DND-41 (cell line): ENCODE data around the gene FRMPD4.

ENCODE experiments used
- ATAC-seq: fragments of 200-7000 bp; cut with Tn5 transposase; 3 replicates; pipeline ENCODE4 v1.9.1; 2021; ENCODE audit warnings: low read depth; ENCODE audit not compliant: insufficient read depth
- DNase-seq: peaks from one replicate; pipeline ENCODE4 v3.0.0-alpha.2; 2020
- H2AFZ ChIP-seq: 2 replicates; pipeline ENCODE4 v1.6.0; 2012; ENCODE audit warnings: low read depth, low read length
- H3K27ac ChIP-seq: 2 replicates; pipeline ENCODE4 v1.5.1; 2012; ENCODE audit warnings: low read length, inconsistent platforms
- H3K27me3 ChIP-seq: fragments of 200-600 bp; sonication (generic); 2 replicates; pipeline ENCODE4 v1.6.0; 2012; ENCODE audit warnings: low read length, mild to moderate bottlenecking, inconsistent platforms; ENCODE audit not compliant: insufficient read depth, poor library complexity
- H3K36me3 ChIP-seq: 2 replicates; pipeline ENCODE4 v1.5.1; 2012; ENCODE audit warnings: low read length, inconsistent platforms; ENCODE audit not compliant: insufficient read depth
- H3K4me1 ChIP-seq: 2 replicates; pipeline ENCODE4 v1.5.1; 2012; ENCODE audit warnings: mild to moderate bottlenecking, low read length; ENCODE audit not compliant: insufficient read depth
- H3K4me2 ChIP-seq: 2 replicates; pipeline ENCODE4 v1.6.0; 2012; ENCODE audit warnings: mild to moderate bottlenecking, moderate library complexity, low read length, inconsistent platforms; ENCODE audit not compliant: insufficient read depth
- H3K4me3 ChIP-seq, 2 experiments: fragments of 200-600 bp in 1 of 2; shearing (Covaris generic) in 1 of 2; 2 replicates each; pipeline ENCODE4 v1.5.1; 2012 to 2016; ENCODE audit warnings: inconsistent platforms in 2 of 2, low read length in 2 of 2, mild to moderate bottlenecking in 2 of 2, low read depth in 1 of 2, moderate library complexity in 1 of 2
- H3K79me2 ChIP-seq: 2 replicates; pipeline ENCODE4 v1.6.0; 2012; ENCODE audit warnings: low read length, inconsistent platforms; ENCODE audit not compliant: insufficient read depth
- H3K9ac ChIP-seq: 2 replicates; pipeline ENCODE4 v1.6.0; 2012; ENCODE audit warnings: low read depth, mild to moderate bottlenecking, inconsistent platforms, low read length, moderate library complexity
- H3K9me3 ChIP-seq: 2 replicates; pipeline ENCODE4 v1.5.1; 2012; ENCODE audit warnings: low read length, moderate library complexity, mild to moderate bottlenecking, inconsistent platforms; ENCODE audit not compliant: insufficient read depth, severe bottlenecking
- H4K20me1 ChIP-seq: 2 replicates; pipeline ENCODE4 v1.6.0; 2012; ENCODE audit warnings: low read length; ENCODE audit not compliant: insufficient read depth
- EZH2 ChIP-seq: IDR thresholded peaks from 3 replicates; pipeline ENCODE4 v1.6.1; 2012; ENCODE audit warnings: borderline replicate concordance, low read depth, mild to moderate bottlenecking, moderate library complexity, low read length, inconsistent platforms; ENCODE audit not compliant: severe bottlenecking
- TF ChIP-seq, protein P1 (sequence below): IDR thresholded peaks from 2 replicates; pipeline ENCODE4 v1.5.1; 2012; ENCODE audit warnings: borderline replicate concordance, low read length, moderate library complexity, mild to moderate bottlenecking; ENCODE audit not compliant: poor library complexity, severe bottlenecking; ENCODE audit errors: extremely low read depth

FRMPD4 gene

DNA sequence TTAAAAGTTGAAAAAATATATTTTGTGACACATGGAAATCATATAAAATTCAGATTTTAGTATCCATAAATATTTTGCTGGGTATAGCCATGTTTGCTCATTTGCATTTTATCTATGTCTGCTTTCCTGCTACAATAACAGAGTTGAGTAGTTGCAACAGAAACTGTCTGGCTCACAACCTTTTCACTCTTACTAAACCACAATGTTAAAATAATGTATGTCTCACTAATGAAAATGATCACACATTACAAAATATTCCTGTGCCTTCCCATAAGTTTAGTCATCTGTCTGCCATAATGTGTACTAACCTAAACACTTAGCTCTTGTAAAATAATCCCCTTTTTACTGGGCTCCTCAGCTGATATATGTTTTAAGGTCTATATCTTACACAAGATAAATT lies 479.0 kb downstream of the FRMPD4 start:
- Histone ChIP-seq H3K9me3 (no peaks in the 10 kb centered on the region), H3K36me3 (no peaks in the 10 kb centered on the region), H4K20me1 (no peaks in the 10 kb centered on the region), H3K79me2 (no peaks in the 10 kb centered on the region), H3K9ac (no peak overlapping the region), H3K4me3 (no peak overlapping the region), H3K4me1 (no peaks in the 10 kb centered on the region), H2AFZ (no peak overlapping the region), H3K27ac (no peak overlapping the region), H3K4me2 (no peak overlapping the region), H3K27me3 (no peaks in the 10 kb centered on the region)
- no peak for ATAC-seq
- no peak for DNase-seq
- TF ChIP-seq EZH2: no peak
- TF ChIP-seq, protein P1, sequence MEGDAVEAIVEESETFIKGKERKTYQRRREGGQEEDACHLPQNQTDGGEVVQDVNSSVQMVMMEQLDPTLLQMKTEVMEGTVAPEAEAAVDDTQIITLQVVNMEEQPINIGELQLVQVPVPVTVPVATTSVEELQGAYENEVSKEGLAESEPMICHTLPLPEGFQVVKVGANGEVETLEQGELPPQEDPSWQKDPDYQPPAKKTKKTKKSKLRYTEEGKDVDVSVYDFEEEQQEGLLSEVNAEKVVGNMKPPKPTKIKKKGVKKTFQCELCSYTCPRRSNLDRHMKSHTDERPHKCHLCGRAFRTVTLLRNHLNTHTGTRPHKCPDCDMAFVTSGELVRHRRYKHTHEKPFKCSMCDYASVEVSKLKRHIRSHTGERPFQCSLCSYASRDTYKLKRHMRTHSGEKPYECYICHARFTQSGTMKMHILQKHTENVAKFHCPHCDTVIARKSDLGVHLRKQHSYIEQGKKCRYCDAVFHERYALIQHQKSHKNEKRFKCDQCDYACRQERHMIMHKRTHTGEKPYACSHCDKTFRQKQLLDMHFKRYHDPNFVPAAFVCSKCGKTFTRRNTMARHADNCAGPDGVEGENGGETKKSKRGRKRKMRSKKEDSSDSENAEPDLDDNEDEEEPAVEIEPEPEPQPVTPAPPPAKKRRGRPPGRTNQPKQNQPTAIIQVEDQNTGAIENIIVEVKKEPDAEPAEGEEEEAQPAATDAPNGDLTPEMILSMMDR: no peak

DNA sequence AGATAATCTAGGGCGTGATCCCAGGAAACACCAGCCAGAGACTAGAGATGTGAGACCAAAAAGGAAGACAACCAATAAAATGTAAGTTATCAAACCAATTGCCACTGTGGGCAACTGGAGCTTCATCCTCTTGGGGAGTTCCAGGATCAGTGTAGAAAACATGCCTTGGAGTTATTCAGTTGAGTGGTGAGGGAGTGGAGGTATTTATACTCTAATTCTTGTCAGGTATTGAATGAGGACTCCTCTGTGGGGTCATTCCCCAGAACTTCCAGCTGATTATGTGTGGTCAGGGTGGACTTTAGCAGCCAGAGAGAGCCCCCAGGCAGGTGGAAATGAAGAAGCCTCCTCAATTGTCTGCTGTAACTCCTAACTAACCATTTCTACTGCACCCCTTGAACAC lies 509.0 kb downstream of the FRMPD4 start:
- ATAC-seq: no peak

DNA sequence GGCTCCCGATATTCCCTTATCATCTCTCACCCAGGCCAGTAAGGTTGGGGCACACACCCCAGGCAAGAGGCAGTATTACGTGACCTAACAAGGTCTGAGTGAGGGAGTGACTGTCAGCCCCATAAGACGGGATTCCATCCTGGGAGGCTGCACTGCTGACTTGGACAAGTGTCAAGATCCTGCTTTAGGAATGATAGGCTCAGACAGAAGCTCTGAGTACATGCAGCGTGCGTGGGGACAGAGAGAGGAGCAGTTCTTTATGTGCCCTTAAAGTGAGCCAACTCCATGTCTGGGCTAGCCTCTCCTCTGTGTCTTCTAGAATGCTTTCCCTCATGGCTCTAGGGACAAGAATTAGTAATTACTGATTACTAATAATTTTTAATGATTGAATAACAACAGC lies 510.7 kb downstream of the FRMPD4 start:
- Histone ChIP-seq H3K9ac (no peak overlapping the region), H3K27ac (no peak overlapping the region), H3K4me2 (no peak overlapping the region), H3K79me2 (no peaks in the 10 kb centered on the region), H3K36me3 (no peaks in the 10 kb centered on the region), H2AFZ (no peak overlapping the region), H3K9me3 (no peaks in the 10 kb centered on the region), H3K27me3 (no peaks in the 10 kb centered on the region), H4K20me1 (no peaks in the 10 kb centered on the region), H3K4me3 (no peak overlapping the region), H3K4me1 (no peaks in the 10 kb centered on the region)
- ATAC-seq (no peak), DNase-seq (no peak)
- no peak for TF ChIP-seq EZH2
- TF ChIP-seq, protein P1: no peak

More for the DNA sequence above, 509.0 kb downstream of the FRMPD4 start:
- Histone ChIP-seq H4K20me1 (no peaks in the 10 kb centered on the region), H3K27ac (no peak overlapping the region), H3K9ac (no peak overlapping the region), H2AFZ (no peak overlapping the region), H3K4me1 (no peaks in the 10 kb centered on the region), H3K9me3 (no peaks in the 10 kb centered on the region), H3K4me2 (no peak overlapping the region), H3K36me3 (no peaks in the 10 kb centered on the region), H3K79me2 (no peaks in the 10 kb centered on the region), H3K27me3 (no peaks in the 10 kb centered on the region), H3K4me3 (no peak overlapping the region)
- DNase-seq: no peak
- no peak for TF ChIP-seq EZH2
- TF ChIP-seq, protein P1: no peak

DNA sequence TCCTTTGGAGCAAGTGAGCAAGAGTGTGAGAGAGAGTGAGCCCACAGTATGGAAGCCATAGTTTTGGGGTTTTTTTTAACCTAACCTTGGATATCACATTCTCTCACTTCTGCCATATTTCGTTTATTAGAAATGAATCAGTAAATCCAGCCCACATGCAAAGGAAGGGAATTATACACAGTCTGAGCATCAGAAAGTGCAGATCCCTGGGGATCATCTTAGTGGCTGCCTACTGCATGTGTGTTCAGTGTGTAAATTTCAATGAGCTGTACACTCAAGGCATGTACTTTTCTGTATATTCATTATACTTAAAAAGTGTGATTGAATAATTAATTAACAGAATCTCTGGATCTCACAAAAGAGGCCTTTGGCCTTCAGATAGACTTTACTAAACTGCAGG lies 519.2 kb downstream of the FRMPD4 start:
- Histone ChIP-seq H3K4me3 (no peak overlapping the region), H4K20me1 (no peaks in the 10 kb centered on the region), H3K27me3 (no peaks in the 10 kb centered on the region), H3K4me1 (no peaks in the 10 kb centered on the region), H3K9ac (no peak overlapping the region), H3K27ac (no peak overlapping the region), H3K9me3 (no peaks in the 10 kb centered on the region), H3K36me3 (no peaks in the 10 kb centered on the region), H3K79me2 (no peaks in the 10 kb centered on the region), H2AFZ (no peak overlapping the region), H3K4me2 (no peak overlapping the region)
- ATAC-seq (no peak), DNase-seq (no peak)
- no peak for TF ChIP-seq EZH2
- TF ChIP-seq, protein P1: no peak
